NT2/D1 (cell line): ENCODE data around the gene TLE4.

Experiments
- SUZ12 ChIP-seq: IDR thresholded peaks from 2 replicates; pipeline ENCODE4 v1.6.1; 2011; ENCODE audit not compliant: insufficient read length, insufficient read depth; ENCODE audit errors: extremely low read depth
- YY1 ChIP-seq: IDR thresholded peaks from 2 replicates; pipeline ENCODE4 v1.6.1; 2011; ENCODE audit not compliant: insufficient read length, insufficient read depth
- ZNF274 ChIP-seq: IDR thresholded peaks from 2 replicates; pipeline ENCODE4 v1.6.1; 2011; ENCODE audit warnings: mild to moderate bottlenecking, low read depth, low read length

GRCh38 chr9:79665931-79666330 lies 94.2 kb downstream of the TLE4 start:
- TF ChIP-seq ZNF274 (no peak), SUZ12 (no peak), YY1 (no peak)
